Sigmoid colon (tissue), 4 donors: ENCODE measurements around the gene PDE7B.

ENCODE experiments used
- CTCF ChIP-seq, 4 experiments: fragments of 450-650 bp in 3 of 4; fragments of 200-600 bp in 1 of 4; IDR thresholded peaks; one replicate each; pipeline ENCODE4 v1.5.1; 2016 to 2019; ENCODE audit warnings: antibody characterized with exemption in 4 of 4, mild to moderate bottlenecking in 3 of 4, moderate library complexity in 2 of 4
- POLR2AphosphoS5 ChIP-seq, 4 donors: sonication (generic); formaldehyde crosslinking; IDR thresholded peaks; one replicate each; pipeline ENCODE4 v1.6.1; 2017; ENCODE audit warnings: antibody characterized with exemption in 4 of 4

- TF ChIP-seq CTCF (IDR thresholded peaks at IDR 0.05) (no peak), POLR2AphosphoS5 (IDR thresholded peaks at IDR 0.05) (no peak)
These were observed 8.9 kb downstream of the PDE7B start for GRCh38 chr6:135860361-135860760.
